GDM1 (cell line): ENCODE data around the gene ANO9.

Experiments used
- DNase-seq: peaks from one replicate; lab custom pipeline; 2025; lab: John Stamatoyannopoulos, UW

The ANO9 gene, protein sequence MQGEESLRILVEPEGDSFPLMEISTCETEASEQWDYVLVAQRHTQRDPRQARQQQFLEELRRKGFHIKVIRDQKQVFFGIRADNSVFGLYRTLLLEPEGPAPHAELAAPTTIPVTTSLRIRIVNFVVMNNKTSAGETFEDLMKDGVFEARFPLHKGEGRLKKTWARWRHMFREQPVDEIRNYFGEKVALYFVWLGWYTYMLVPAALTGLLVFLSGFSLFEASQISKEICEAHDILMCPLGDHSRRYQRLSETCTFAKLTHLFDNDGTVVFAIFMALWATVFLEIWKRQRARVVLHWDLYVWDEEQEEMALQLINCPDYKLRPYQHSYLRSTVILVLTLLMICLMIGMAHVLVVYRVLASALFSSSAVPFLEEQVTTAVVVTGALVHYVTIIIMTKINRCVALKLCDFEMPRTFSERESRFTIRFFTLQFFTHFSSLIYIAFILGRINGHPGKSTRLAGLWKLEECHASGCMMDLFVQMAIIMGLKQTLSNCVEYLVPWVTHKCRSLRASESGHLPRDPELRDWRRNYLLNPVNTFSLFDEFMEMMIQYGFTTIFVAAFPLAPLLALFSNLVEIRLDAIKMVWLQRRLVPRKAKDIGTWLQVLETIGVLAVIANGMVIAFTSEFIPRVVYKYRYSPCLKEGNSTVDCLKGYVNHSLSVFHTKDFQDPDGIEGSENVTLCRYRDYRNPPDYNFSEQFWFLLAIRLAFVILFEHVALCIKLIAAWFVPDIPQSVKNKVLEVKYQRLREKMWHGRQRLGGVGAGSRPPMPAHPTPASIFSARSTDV

DNA sequence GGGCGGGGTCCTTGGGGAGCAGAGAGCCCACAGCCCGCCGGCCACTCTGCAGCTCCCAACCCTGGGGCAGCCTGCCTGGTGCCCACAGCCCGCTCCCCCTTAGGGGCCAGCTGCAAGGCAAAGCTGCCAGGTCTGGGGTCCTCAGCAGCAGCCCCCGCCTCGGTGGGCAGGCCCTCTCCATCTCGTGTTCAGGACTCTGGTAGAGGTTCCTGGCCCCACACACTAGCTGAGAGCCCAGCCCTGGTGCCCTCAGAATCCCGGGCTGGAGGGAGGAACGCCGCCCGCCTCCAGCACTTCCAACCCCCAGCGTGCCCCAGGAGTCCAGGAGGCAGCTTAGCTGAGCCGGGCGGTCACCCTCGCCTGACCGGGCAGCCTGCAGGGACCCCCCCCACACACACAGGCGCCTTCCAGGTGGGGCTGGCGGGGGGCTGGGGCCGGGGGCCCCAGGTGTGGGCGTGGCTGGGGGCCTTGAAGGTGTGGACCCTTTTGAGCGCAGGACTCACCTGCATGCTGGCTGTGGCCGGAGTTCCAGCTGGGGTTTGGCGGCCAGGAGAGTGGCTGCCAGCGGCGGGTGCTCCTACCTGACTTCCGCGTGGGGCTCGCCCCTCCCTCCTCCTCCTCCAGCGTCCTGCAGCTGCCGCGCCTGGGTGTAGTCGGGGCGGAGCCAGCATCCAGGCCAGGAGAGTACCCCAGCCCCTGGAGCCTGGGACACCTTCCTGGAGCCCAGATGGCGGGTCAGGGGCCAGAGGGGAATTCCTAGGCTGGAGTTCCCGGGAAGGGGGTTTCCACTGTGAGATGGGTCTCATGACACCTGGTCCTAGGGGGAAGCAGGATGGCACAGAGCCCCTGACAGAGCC, at the start of gene ANO9:
ANO9 (minus strand) TSS at position 594 of the 857 bp plus-strand sequence; CDS start at position 509, 85 bp downstream.
- no peak for DNase-seq

DNA sequence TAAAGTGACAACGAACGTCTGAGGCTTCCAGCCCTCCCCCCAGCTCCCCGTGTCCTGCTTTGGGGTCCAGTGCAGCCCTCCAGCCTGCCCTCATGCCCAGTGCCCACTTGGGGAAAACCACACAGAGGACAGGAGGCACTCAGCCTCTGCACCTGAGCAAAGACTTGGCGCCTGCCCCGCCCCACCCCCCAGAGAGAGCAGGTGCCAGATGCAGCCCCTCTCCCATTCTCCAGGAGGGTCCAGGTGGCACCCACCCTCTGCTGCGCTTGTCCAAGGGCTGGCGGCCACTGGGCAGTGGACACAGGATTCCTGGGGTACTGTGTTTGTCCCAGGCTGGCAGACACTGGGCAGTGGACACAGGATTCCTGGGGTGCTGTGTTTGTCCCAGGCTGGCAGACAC, 49.5 kb upstream of the ANO9 start:
- no peak for DNase-seq

DNA sequence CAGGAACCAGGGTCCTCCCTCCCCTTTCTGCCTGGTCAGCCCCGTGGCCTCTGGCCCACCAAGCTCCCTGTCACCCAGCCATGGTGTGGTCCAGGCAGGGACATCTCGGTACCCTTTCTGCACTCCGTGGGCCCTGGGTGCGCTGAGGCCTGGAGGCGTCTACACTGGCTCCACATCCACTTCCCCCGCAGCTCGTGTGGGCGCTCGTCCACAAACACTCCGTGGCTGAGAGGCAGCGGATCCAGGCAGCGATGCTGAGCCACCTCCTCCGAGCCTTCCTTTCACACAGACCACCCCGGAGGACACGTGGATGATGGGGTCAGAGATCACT, 49.1 kb upstream of the ANO9 start:
- no peak for DNase-seq

DNA sequence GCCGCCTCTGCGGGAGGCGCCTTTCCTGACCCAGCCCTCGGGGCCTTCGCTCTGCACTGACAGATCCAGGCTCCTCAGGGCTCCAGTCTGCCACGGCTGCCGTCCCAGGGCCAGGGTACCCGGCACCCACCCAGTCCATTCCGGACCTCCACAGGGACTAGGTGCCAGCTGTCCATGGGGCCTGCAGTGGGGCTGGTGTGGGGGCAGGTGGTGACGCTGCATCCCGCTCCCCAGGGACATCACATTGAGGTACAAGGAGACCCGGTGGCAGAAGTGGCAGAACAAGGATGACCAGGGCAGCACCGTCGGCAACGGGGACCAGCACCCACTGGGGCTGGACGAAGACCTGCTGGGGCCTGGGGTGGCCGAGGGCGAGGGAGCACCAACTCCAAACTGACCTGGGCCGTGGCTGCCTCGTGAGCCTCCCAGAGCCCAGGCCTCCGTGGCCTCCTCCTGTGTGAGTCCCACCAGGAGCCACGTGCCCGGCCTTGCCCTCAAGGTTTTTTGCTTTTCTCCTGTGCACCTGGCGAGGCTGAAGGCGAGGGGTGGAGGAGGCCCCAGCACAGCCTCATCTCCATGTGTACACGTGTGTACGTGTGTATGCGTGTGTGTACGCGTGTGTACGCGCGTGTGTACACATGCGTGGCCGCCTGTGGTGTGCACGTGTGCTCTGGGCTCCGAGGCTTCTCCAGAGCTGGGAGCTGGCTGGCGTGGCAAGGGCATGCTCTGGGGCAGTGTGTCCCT, 48.5 kb upstream of the ANO9 start:
- DNase-seq, result no peak

DNA sequence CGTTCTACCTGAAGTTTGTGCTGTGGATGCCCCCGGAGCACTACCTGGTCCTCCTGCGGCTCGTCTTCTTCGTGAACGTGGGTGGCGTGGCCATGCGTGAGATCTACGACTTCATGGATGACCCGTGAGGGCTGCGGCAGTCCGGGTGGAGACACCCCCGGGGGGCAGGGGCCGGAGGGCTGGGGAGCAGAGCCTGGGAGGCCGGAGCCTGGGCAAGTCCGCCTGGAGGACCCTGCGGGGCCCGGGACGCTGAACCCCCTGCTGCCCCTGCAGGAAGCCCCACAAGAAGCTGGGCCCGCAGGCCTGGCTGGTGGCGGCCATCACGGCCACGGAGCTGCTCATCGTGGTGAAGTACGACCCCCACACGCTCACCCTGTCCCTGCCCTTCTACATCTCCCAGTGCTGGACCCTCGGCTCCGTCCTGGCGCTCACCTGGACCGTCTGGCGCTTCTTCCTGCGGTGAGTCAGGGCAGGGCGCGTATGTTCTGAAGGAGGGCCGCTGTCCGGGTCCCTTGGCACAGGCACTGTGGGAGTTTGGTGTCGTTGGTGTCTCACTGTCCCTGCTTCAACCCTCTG, 47.9 kb upstream of the ANO9 start:
- DNase-seq, result no peak

DNA sequence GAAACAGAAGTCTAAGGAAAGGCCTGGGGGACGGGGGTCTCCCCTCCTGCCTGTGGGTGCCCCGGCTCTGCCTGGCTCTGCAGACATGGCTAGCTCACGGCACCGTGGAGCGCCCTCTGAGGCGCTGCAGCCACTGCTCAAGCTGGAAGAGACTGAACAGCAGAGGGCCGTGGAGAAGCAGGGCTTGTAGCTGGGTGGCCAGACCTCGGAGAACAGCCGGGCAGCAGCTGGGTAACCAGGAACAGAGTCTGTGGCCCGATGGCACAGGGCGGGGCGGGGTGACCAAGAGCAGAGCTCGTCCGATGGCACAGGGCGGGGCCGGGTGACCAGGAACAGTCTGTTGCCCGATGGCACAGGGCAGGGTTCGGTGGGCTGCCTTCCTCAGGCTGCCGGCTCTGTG, 47.2 kb upstream of the ANO9 start:
- no peak for DNase-seq

DNA sequence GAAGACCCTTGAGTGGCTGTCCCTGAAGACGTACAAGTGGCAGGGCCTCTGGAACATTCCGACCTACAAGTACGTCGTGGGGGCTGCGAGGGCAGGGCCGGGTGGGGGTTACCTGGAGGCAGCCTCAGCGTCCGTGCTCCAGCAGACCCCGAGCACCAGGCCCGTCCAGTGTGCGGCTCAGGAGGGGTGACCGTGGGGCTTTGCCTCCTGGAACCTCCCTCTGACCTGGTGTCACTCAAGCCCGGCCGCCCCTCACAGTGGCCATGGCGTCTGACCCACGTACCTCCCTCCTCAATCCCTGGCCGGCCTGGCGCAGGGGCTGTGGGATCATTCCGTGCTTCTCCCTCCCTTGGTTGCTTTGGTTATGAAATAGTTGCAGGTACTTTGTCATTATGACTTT, 46.8 kb upstream of the ANO9 start:
- DNase-seq, result no peak

DNA sequence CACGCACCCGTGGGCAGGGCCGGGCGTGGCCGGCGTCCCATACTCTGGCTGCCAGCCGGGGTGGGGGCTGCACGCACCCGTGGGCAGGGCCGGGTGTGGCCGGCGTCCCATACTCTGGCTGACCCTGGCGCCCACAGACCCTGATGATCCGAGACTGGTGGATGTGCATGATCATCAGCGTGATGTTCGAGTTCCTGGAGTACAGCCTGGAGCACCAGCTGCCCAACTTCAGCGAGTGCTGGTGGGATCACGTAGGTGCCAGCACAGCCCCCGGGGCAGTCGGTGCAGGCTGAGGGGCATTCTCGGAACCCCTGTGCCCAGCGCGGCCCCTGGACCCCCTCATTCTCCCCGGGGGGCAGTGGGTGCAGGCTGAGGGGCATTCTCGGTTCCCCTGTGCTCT, 46.3 kb upstream of the ANO9 start:
- DNase-seq, result no peak

DNA sequence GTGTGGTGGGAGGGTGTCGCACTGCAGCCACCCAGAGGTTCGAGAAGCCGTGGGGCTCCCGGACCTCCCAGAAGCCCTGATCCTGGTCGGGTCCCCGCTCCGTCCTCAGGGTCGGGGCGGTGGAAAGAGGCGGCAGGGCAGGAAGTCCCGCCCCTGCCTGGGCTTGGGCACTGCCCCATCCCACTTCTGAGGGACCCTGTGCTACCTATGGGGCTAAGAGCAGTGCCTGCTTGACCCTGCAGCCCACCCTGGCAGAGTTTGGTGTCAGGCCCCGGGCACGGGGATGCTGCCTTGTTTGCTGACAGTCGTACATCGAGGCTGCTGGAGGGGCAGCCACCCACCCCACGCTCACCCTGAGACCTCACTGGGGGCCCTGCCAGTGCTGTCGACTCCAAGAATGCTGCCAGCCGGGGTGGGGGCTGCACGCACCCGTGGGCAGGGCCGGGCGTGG, 45.8 kb upstream of the ANO9 start:
- no peak for DNase-seq

DNA sequence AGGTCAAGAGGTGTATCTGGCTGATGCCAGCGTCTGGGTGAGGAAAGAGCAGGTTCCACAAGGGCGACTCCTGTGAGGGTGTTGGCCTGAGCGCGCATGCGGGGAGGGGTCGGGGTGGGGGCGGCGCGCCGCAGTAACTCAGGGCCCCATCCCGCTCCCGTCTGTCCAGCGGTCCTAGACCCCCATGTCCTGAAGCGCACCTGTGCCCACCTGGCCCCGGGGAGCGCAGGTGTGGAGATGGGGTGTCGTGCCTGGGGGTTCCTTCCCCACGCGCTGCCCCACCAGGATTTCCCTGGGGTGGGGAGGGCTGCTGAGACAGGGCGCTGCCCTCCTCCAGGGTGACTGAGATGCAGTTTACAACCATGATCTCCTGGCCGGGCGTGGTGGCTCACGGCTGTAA, 44.4 kb upstream of the ANO9 start:
- no peak for DNase-seq

DNA sequence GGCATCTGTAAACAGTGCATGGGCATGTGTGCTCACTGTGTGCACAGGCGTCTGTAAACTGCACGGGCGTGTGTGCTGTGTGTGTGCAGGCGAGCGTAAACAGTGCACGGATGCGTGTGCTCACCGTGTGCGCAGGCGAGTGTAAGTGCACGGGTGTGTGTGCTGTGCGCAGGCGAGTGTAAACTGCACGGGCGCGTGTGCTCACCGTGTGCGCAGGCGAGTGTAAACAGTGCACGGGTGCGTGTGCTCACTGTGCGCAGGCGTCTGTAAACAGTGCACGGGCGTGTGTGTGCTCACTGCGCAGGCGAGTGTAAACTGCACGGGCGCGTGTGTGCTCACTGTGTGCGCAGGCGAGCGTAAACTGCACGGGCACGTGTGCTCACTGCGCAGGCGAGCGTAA, 42.8 kb upstream of the ANO9 start:
- DNase-seq, result no peak

DNA sequence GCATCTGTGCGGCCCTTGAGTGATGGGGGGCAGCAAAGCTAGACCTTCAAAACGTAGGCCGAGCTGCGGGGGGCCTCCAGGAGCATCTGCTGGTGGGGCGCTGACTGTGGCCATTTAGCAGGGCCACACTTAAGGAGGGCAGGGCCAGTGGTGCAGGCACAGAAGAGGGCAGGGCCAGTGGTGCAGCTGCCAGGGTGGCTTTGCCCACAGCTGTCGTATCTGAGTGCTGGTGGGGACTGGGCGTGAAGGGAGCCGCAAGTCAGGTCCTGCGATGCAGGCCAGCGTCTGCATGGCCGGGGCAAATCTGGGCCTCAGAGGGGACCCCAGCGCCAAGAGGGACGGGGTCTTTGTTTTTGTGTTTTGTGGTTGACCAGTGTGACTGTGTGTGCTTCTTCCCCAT, 37.5 kb upstream of the ANO9 start:
- DNase-seq, result no peak

DNA sequence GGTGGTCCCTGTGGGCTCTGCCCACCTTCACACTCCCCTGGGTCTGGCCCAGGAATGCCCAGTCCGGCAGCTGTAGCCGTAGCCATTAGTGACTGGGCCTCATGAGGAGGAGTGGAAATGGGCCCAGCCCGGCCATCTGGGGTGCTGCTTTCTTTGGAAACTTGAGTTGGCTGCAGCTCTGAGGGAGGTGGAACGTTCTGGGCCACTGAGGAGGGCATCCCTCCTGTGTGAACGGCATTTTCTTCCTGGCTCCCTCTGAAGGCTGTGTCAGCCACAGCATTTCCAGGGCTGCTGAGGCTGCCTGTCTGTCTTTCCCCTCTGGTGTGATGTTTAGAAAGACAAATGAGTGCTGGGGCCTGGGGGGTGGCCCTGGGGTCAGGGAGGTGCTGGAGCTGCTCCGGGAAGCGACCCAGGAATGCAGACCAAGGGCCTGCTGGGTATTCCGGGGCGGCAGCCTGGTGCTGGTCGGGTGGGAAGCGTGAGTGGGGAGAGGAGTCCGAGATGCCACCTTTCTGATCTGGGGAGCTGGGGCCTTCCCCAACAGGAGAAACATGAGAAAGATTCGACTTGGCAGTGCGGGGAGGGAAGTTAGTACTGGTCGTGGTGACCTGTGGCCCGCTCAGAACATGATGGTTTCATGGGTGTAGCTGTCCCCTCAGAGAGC, 35.4 kb upstream of the ANO9 start:
- DNase-seq, result no peak

DNA sequence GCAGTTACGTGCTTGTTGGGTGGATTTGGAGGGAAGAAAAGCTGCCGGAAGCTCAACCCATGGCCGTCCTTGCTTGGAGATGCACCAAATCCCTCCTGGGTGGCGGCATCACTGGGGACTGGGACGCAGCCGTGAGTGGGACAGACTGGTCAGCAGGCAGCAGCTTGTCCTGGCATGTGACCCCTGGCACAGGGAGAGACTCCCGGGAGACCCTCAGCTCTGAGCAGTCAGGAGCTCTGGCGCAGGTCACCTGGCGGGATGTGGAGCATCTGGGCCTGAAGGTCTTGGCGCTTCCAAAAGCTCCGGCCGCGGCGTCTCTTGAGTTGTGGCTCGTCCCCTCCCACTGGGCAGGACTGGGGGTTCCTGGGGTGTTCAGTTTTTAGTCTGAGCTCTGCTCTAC, 34.6 kb upstream of the ANO9 start:
- DNase-seq, result no peak

DNA sequence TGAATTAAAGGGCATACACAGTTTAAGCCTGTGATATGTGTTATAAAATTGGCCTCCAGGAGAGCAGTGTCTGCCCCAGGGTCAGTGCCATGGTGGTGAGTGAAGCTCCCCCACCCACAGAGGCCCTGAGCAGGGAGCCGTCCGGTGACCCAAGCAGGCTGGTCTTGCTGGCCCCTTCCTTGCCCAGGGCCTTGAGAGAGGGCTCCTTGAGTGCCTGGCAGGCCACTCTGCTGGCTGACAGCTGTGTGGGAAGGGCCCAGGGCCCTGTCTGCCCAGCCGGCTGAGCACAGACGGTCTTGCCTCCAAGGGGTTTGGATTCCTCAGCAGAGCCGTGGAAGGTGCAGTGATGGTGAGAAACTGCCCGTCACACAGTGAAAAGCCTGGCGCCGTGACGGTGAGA, 34.1 kb upstream of the ANO9 start:
- no peak for DNase-seq

DNA sequence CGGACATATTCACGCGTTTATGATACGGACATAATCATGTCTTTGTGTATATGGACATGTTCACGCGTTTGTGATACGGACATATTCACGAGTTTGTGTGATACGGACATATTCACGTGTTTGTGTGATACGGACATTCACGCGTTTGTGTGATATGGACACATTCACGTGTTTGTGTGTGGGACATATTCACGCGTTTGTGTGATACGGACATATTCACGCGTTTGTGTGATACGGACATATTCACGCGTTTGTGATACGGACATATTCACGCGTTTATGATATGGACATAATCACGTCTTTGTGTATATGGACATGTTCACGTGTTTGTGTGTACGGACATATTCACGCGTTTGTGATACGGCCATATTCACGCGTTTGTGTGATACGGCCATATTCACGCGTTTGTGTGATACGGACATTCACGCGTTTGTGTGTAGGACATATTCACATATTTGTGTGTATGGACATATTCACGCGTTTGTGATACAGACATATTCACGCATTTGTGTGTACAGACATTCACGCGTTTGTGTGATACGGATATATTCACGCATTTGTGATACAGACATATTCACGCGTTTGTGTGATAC, 33.2 kb upstream of the ANO9 start:
- DNase-seq, result no peak

DNA sequence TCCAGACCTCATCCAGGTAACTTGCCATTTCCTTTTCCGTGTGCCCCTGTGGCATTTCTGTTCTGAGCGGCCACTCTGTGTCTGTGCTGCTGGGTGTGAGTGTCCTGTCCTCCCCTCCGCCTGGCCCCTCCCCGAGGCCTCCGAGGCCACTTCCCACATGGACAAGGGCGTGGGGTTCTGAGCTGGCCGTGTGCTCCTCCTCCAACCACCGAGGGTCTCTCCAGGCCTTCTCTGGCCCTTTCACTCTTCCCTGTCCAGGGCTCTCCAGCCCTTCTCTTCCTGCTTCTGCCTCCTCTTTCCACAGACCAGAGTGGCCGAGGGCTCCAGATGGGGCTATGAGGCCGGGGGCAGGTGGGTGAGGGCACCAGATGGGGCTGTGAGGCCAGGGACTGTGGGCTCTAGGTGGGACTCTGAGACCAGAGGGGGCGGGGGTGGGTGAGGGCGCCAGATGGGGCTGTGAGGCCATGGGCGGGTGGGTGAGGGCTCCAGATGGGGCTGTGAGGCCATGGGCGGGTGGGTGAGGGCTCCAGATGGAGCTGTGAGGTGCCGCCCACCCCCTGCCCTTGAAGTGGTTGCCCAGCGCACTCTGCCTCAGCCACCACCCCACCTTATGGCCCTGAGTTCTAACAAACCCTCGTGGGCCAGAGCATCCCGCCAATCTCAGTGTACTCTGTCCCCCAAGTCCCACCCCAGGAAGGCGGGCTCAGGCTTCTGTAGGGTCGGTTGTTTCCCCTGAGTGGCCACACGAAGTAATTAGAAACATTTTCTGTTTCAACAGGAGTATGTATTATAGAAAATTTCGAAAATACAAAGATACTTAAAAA, 32.4 kb upstream of the ANO9 start:
- DNase-seq, result no peak

DNA sequence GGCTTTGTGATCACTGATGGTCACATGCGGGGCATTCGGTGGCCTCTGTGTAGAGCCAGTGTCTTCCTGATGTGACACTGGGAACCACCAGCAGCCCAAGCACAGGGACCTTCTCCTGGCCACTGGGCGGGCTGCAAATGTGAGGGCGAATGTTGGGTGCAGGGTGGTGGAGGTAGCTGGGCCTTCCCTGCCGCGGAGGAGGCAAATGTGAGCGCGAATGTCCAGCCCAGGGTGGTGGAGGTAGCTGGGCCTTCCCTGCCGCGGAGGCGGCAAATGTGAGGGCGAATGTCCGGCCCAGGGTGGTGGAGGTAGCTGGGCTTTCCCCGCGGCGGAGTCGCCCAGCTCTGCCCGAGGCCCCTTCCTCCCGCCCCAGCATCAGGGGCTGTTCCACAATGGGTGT, 31.6 kb upstream of the ANO9 start:
- no peak for DNase-seq

DNA sequence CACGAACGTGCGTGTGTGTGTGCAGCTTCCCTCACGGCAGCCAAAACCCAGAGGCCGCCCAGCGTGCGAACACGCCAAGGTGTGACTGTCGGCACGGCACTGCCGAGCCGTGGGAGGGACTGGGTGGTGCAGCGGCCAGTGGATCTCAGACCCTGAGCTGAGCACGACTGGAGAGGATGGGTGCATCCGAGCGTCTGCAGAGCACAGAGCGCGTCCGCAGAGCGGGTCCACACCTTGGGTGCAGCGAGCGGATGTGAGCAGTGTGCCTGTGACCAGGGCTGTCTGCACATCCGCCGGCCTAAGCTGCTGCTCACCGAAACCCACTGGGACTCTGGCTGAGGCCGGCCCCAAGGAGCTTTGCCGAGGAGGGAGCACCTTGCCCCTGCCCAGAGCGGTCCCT, 31.0 kb upstream of the ANO9 start:
- DNase-seq, result no peak

DNA sequence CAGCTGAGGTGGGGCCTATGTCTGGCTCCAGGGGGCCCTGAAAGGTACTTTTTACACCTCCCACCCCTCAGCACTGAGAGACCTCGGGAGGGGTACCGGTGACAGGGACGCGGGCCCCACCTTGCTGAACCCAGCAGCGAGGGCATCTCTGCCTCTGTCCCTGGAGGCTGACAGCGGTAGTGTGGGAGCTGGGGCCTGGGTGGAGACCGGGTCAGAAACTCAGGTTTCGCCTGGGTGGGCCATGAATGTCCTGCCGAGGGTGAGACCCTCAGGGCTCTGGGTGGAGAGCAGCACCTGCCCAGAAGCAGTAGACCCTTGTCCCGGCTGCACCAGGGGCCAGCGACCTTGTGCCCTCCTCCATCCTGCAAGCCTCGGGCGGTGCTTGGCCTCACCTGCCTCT, 30.5 kb upstream of the ANO9 start:
- no peak for DNase-seq
